ENCODE results near the gene PRR11. TPM values are rescaled to one million over a fixed set of nuclear protein-coding genes. Genes with fewer than 3 reads are reported as not detected.

The PRR11 gene
- total RNA-seq, 2 donors from 2014 or later, result 52.5 to 58.5 TPM

- Histone ChIP-seq H3K4me1 (ENCODE audit: control insufficient read depth, insufficient read depth, low read length) (no peaks in the 10 kb centered on the region), H3K4me3 (ENCODE audit: low read length) (no peak overlapping the region), H3K36me3 (ENCODE audit: control insufficient read depth, insufficient read depth, low read length) (peaks cover 74% of the 10 kb centered on the region), H3K27ac (ENCODE audit: low read depth, low read length) (no peak overlapping the region), H3K9ac (ENCODE audit: extremely low read depth, low read length, poor library complexity, severe bottlenecking) (no peak overlapping the region), H3K27me3 (ENCODE audit: control insufficient read depth, insufficient read depth, low read length, poor library complexity, severe bottlenecking) (no peaks in the 10 kb centered on the region), H3K9me3 (ENCODE audit: control insufficient read depth, low read length) (no peaks in the 10 kb centered on the region)
- DNase-seq, result no peak
- WGBS, 2 experiments (ENCODE audit: insufficient coverage in 1 of 2, insufficient read length in 1 of 2), result 88 to 96% methylated on average over 2 to 6 of the region's 6 CpGs
- peaks cover 58% of the 10 kb centered on the region for H3K36me3 Mint-ChIP-seq (ENCODE audit: low read depth)
- H3K27ac Mint-ChIP-seq, result peak overlapping the region; percentile 50
- no peak overlapping the region for H3K4me3 Mint-ChIP-seq
- no peaks in the 10 kb centered on the region for H3K9me3 Mint-ChIP-seq
- no peak for TF ChIP-seq CTCF (conservative IDR thresholded peaks at IDR 0.05)
- no peaks in the 10 kb centered on the region for H3K27me3 Mint-ChIP-seq (ENCODE audit: insufficient read depth)
- no peaks in the 10 kb centered on the region for H3K4me1 Mint-ChIP-seq
These were observed 30.9 kb upstream of the PRR11 start for GRCh38 chr17:59124665-59125064.

GRCh38 chr17:59126809-59127417, 28.6 kb upstream of the PRR11 start:
- H3K36me3 ChIP-seq (ENCODE audit: control insufficient read depth, insufficient read depth, low read length), result peaks cover 74% of the 10 kb centered on the region
- no peak overlapping the region for H3K9ac ChIP-seq (ENCODE audit: extremely low read depth, low read length, poor library complexity, severe bottlenecking)
- Mint-ChIP-seq H3K4me1 (no peaks in the 10 kb centered on the region), H3K9me3 (no peaks in the 10 kb centered on the region), H3K27me3 (ENCODE audit: insufficient read depth) (no peaks in the 10 kb centered on the region), H3K36me3 (ENCODE audit: low read depth) (peaks cover 53% of the 10 kb centered on the region), H3K27ac (no peak overlapping the region), H3K4me3 (no peak overlapping the region)
- TF ChIP-seq CTCF (conservative IDR thresholded peaks at IDR 0.05), result no peak
- H3K4me1 ChIP-seq (ENCODE audit: control insufficient read depth, insufficient read depth, low read length), result no peaks in the 10 kb centered on the region
- 80 to 87% methylated on average over 3 of the region's 3 CpGs for WGBS, 2 experiments (ENCODE audit: insufficient coverage in 1 of 2, insufficient read length in 1 of 2)
- DNase-seq, result no peak
- no peaks in the 10 kb centered on the region for H3K27me3 ChIP-seq (ENCODE audit: control insufficient read depth, insufficient read depth, low read length, poor library complexity, severe bottlenecking)
- no peak overlapping the region for H3K4me3 ChIP-seq (ENCODE audit: low read length)
- no peak overlapping the region for H3K27ac ChIP-seq (ENCODE audit: low read depth, low read length)
- H3K9me3 ChIP-seq (ENCODE audit: control insufficient read depth, low read length), result no peaks in the 10 kb centered on the region

DNA sequence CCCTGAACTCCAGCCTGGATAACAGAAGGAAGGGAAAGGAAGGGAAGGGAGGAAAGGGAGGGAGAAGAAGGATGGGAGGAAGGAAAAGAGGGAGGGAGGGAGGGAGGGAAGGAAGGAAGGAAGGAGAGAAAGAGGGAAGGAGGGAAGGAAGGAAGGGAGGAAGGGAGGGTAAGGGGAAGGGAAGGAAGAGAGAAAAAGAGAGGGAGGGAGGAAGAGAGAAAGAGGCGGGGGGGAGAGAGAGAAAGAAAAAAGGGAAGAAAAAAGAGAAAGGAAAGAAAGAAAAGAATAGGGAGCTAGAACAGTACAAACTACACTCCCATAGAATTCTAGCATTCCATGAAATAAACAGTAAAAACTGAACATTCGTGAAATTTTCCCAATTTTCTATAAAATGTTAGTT, 25.7 kb upstream of the PRR11 start:
- 86% methylated on average over 1 of the region's 2 CpGs; no CpG with 5 or more reads in 1 of the 2 experiments for WGBS, 2 experiments (ENCODE audit: insufficient coverage in 1 of 2, insufficient read length in 1 of 2)
- H3K4me1 ChIP-seq (ENCODE audit: control insufficient read depth, insufficient read depth, low read length), result no peaks in the 10 kb centered on the region
- H3K27ac ChIP-seq (ENCODE audit: low read depth, low read length), result no peak overlapping the region
- no peak for DNase-seq
- no peaks in the 10 kb centered on the region for H3K9me3 ChIP-seq (ENCODE audit: control insufficient read depth, low read length)
- TF ChIP-seq CTCF (conservative IDR thresholded peaks at IDR 0.05), result no peak
- Mint-ChIP-seq H3K27me3 (ENCODE audit: insufficient read depth) (no peaks in the 10 kb centered on the region), H3K36me3 (ENCODE audit: low read depth) (peaks cover 39% of the 10 kb centered on the region), H3K4me1 (no peaks in the 10 kb centered on the region), H3K9me3 (no peaks in the 10 kb centered on the region), H3K27ac (no peak overlapping the region), H3K4me3 (no peak overlapping the region)
- H3K27me3 ChIP-seq (ENCODE audit: control insufficient read depth, insufficient read depth, low read length, poor library complexity, severe bottlenecking), result no peaks in the 10 kb centered on the region
- H3K9ac ChIP-seq (ENCODE audit: extremely low read depth, low read length, poor library complexity, severe bottlenecking), result no peak overlapping the region
- H3K4me3 ChIP-seq (ENCODE audit: low read length), result no peak overlapping the region
- H3K36me3 ChIP-seq (ENCODE audit: control insufficient read depth, insufficient read depth, low read length), result peaks cover 67% of the 10 kb centered on the region
